Body of pancreas (tissue), 4 donors: ENCODE measurements around the gene ABCA13.

ENCODE experiments used
- POLR2A ChIP-seq, 3 donors: fragments of 450-650 bp; IDR thresholded peaks; one replicate each; pipeline ENCODE4 v1.6.1; 2016; ENCODE audit warnings: antibody characterized with exemption in 3 of 3, mild to moderate bottlenecking in 2 of 3
- TF ChIP-seq, protein P1 (sequence below), 7 experiments: fragments of 450-650 bp in 4 of 7; fragments of 200-600 bp in 3 of 7; sonication (generic) in 3 of 7; IDR thresholded peaks; one replicate each; pipeline ENCODE4 v1.5.1; 2016 to 2019; ENCODE audit warnings: antibody characterized with exemption in 7 of 7

GRCh38 chr7:48376263-48376662, 205.0 kb downstream of the ABCA13 start:
- TF ChIP-seq, protein P1, sequence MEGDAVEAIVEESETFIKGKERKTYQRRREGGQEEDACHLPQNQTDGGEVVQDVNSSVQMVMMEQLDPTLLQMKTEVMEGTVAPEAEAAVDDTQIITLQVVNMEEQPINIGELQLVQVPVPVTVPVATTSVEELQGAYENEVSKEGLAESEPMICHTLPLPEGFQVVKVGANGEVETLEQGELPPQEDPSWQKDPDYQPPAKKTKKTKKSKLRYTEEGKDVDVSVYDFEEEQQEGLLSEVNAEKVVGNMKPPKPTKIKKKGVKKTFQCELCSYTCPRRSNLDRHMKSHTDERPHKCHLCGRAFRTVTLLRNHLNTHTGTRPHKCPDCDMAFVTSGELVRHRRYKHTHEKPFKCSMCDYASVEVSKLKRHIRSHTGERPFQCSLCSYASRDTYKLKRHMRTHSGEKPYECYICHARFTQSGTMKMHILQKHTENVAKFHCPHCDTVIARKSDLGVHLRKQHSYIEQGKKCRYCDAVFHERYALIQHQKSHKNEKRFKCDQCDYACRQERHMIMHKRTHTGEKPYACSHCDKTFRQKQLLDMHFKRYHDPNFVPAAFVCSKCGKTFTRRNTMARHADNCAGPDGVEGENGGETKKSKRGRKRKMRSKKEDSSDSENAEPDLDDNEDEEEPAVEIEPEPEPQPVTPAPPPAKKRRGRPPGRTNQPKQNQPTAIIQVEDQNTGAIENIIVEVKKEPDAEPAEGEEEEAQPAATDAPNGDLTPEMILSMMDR (IDR thresholded peaks at IDR 0.05) = no peak
- TF ChIP-seq POLR2A (IDR thresholded peaks at IDR 0.05) = no peak
